PC-9 (cell line): Measurements from ENCODE around the gene L3MBTL1.

Experiments used
- CTCF ChIP-seq: fragments of 200-600 bp; sonication (generic); conservative IDR thresholded peaks from 2 replicates; pipeline ENCODE4 v1.6.1; 2017; ENCODE audit warnings: mixed run types, antibody characterized with exemption, mild to moderate bottlenecking, moderate library complexity
- EZH2 ChIP-seq: fragments of 200-600 bp; sonication (generic); IDR thresholded peaks from 2 replicates; pipeline ENCODE4 v1.8.0; 2017; ENCODE audit warnings: antibody characterized with exemption, low read depth

- no peak for TF ChIP-seq EZH2
- TF ChIP-seq CTCF: no peak
These were observed 33.2 kb downstream of the L3MBTL1 start for GRCh38 chr20:43540673-43541060.
